Stimulated activated naive CD8-positive, alpha-beta T cell treated with anti-CD3 and anti-CD28 coated beads, Interleukin-15, amount 100 ng/mL, for 72 hours (primary cell): ENCODE results near the gene ZNF467.

Source experiments
- ATAC-seq: fragments of 150-1000 bp; cut with Tn5 transposase; 2 replicates; pipeline ENCODE4 v1.10.0; 2021; ENCODE audit warnings: mild to moderate bottlenecking, moderate library complexity
- DNase-seq, 2 donors: peaks; one replicate each; pipeline ENCODE4 v3.0.0; 2021 to 2022
- H3K27ac Mint-ChIP-seq, 2 donors: one replicate each; pipeline ENCODE4 v1.8.0; 2022; ENCODE audit warnings: mild to moderate bottlenecking in 2 of 2, mixed read lengths in 2 of 2, moderate library complexity in 2 of 2
- H3K27me3 Mint-ChIP-seq: one replicate; pipeline ENCODE4 v1.8.0; 2022; ENCODE audit warnings: mixed read lengths
- H3K4me1 Mint-ChIP-seq: one replicate; pipeline ENCODE4 v1.8.0; 2022; ENCODE audit warnings: mild to moderate bottlenecking, mixed read lengths
- H3K4me3 Mint-ChIP-seq, 2 donors: one replicate each; pipeline ENCODE4 v1.8.0; 2022; ENCODE audit warnings: mild to moderate bottlenecking in 2 of 2, mixed read lengths in 2 of 2, moderate library complexity in 1 of 2
- H3K9me3 Mint-ChIP-seq, 2 donors: one replicate each; pipeline ENCODE4 v1.8.0; 2022; ENCODE audit warnings: mixed read lengths in 2 of 2

The ZNF467 gene

DNA sequence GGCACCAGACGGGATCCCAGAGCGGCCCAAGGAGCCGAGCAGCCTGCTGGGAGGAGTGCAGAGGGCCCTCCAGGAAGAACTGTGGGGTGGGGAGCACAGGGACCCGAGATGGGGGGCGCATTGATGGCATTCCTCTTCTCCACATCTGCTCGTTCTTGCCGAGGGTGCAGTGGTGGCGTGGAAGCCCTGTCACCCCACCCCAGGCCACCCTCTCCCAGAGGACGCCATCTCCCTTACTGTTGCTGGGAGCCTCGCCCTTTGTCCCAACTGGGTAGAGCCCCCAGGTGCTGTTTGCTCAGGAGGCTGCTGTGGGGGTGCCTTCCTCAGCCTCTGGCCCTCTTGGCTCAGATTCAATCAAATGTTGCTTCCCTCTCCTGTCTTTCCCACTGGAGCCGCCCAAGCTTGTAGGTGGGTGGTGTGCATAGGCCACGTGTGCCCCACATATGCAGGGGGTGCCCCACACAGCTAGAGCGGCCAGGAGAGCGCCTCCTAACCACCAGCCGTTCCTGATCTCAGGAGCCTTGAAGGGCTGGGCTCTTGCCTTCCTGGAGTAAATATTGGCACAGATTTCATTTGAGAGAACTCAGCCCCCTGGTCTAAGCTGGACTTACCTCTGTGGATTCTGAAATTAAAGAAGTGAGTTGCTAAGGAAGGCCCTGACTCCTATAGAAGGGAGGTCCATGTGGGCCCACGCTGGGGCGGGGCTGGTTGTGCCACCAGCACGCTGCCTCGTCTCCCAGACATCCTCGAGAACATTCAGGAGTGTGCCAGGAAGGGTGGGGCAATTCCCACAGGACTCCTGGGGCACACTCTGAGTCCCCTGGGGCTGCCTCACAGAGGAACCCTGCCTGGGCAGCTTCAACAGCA lies 39.2 kb downstream of the ZNF467 start:
- ATAC-seq (no peak), DNase-seq (no peak)
- H3K4me1 Mint-ChIP-seq, result peaks cover 17% of the 10 kb centered on the region

GRCh38 chr7:149733131-149733923 lies 40.1 kb downstream of the ZNF467 start:
- Mint-ChIP-seq H3K4me3 (no peak overlapping the region), H3K27me3 (peaks cover 31% of the 10 kb centered on the region)
- ATAC-seq, result no peak

More for the DNA sequence above, 39.2 kb downstream of the ZNF467 start:
- Mint-ChIP-seq H3K27me3 (peaks cover 37% of the 10 kb centered on the region), H3K9me3 (no peaks in the 10 kb centered on the region), H3K27ac (no peak overlapping the region), H3K4me3 (no peak overlapping the region)

GRCh38 chr7:149732611-149733010 lies 40.8 kb downstream of the ZNF467 start:
- ATAC-seq, result no peak

More at GRCh38 chr7:149733131-149733923, 40.1 kb downstream of the ZNF467 start:
- H3K4me1 Mint-ChIP-seq, result peaks cover 17% of the 10 kb centered on the region
- no peak for DNase-seq
- H3K27ac Mint-ChIP-seq, result no peak overlapping the region
- H3K9me3 Mint-ChIP-seq, result no peaks in the 10 kb centered on the region

DNA sequence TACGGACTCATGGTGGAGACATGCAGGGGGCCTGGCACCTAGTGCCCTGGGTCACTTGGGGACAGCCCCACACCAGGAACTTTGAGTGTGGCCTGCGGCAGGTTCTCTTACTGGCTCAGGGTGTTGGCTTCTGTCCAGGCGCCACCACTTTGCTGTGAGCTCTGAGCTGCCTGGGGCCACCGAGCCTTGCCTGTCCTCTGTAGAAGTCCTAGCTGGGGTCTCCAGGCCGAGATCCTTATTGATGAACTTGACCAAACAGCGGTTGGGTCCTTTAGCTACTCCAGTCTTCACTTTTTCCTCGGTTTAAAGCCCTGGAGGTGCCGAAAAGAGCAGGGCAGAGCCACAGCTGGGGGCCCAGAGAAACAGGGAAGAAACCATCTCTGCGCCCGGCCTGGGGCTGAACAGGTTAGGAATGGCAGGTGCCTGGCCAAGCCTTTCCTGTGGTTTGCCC lies 41.3 kb downstream of the ZNF467 start:
- Mint-ChIP-seq H3K4me1 (peaks cover 17% of the 10 kb centered on the region), H3K27me3 (peaks cover 21% of the 10 kb centered on the region), H3K4me3 (no peak overlapping the region), H3K27ac (no peak overlapping the region), H3K9me3 (no peaks in the 10 kb centered on the region)
- ATAC-seq, result no peak
- no peak for DNase-seq

More at GRCh38 chr7:149732611-149733010, 40.8 kb downstream of the ZNF467 start:
- no peaks in the 10 kb centered on the region for H3K9me3 Mint-ChIP-seq
- no peak overlapping the region for H3K27ac Mint-ChIP-seq
- peaks cover 17% of the 10 kb centered on the region for H3K4me1 Mint-ChIP-seq
- H3K4me3 Mint-ChIP-seq, result no peak overlapping the region
- H3K27me3 Mint-ChIP-seq, result peaks cover 25% of the 10 kb centered on the region
- DNase-seq, result no peak

DNA sequence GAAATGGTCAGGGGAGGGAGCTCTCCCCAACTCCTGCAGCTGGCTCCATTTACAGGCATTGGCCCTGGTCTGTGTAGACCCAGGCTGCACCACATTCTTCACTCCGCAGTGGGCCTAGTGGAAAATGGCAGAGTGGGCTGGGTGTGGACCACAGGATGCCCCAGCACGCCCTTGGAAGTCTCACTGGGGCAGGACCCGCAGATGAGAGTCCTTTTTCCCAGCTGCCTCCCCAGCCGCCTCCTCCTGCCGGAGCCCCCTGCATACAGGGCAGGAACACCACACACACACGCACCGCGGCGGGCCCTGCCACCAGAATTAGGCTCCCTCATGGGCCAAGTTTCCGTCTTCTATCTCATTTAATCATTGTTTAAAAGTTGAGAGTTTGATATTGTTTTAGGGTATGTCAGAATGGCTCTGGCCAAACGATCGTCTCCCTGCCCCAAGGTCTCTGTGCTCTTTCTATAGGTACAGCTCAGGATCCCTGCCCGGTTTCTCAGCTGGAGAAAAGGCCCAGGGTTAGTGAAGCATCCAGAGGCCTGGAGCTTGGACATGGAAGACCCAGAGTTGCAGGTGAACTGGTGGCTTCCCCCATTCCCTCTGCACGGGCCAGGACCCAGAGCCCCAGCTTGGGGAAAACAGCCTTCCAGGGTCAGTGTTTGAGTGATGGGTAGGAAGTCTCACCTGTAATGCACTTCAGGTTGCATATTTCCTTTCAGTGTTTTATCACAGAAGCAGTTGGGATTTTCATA lies 42.0 kb downstream of the ZNF467 start:
- no peak for ATAC-seq
- Mint-ChIP-seq H3K27ac (no peak overlapping the region), H3K27me3 (peaks cover 13% of the 10 kb centered on the region), H3K4me1 (peaks cover 13% of the 10 kb centered on the region), H3K4me3 (no peak overlapping the region), H3K9me3 (no peaks in the 10 kb centered on the region)
- DNase-seq, result no peak

DNA sequence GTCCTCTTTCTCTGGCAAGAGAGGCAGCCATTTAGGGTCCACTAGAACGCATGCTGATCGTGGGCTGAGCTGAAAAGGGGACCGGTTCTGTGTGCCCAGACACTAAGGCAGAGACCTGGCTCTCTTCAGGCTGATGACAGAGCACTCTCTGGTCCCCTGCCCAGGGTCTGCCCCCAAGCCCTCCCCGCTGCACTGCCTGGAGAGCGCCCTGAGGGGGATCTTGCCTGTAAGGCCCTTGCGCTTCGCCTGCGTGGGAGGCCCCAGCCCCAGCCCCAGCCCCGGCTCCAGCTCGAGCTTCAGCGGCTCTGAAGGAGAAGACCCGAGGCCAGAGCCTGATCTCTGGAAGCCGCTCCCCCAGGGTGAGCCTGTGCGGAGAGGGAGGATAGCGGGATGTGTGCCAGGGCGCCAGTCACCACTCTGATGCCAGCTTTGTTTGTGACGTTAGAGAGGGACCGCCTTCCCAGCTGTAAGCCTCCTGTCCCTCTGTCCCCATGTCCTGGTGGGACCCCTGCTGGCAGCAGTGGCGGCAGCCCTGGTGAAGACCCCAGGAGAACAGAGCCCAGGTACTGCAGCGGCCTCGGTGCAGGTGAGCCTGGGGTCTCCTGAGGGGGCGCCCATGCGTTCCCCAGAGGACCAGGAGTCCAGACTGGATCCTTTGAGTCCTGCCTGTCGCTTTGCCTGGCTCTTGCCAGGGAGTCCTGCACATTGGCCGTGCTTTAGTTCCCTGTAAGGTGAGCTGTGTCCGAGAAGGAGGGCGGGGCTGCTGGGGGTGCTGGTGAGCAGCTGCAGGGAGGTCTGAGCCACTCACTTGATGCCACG lies 43.2 kb downstream of the ZNF467 start:
- DNase-seq (no peak), ATAC-seq (no peak)
- no peaks in the 10 kb centered on the region for H3K9me3 Mint-ChIP-seq
- H3K4me1 Mint-ChIP-seq, result peaks cover under 1% of the 10 kb centered on the region
- H3K27ac Mint-ChIP-seq, result no peak overlapping the region
- no peak overlapping the region for H3K4me3 Mint-ChIP-seq
- peaks cover 1% of the 10 kb centered on the region for H3K27me3 Mint-ChIP-seq

GRCh38 chr7:149729586-149729982 lies 43.8 kb downstream of the ZNF467 start:
- no peaks in the 10 kb centered on the region for H3K27me3 Mint-ChIP-seq
- H3K4me1 Mint-ChIP-seq, result no peaks in the 10 kb centered on the region
- DNase-seq (no peak), ATAC-seq (no peak)
- H3K9me3 Mint-ChIP-seq, result no peaks in the 10 kb centered on the region
- H3K4me3 Mint-ChIP-seq, result no peak overlapping the region
- H3K27ac Mint-ChIP-seq, result no peak overlapping the region

DNA sequence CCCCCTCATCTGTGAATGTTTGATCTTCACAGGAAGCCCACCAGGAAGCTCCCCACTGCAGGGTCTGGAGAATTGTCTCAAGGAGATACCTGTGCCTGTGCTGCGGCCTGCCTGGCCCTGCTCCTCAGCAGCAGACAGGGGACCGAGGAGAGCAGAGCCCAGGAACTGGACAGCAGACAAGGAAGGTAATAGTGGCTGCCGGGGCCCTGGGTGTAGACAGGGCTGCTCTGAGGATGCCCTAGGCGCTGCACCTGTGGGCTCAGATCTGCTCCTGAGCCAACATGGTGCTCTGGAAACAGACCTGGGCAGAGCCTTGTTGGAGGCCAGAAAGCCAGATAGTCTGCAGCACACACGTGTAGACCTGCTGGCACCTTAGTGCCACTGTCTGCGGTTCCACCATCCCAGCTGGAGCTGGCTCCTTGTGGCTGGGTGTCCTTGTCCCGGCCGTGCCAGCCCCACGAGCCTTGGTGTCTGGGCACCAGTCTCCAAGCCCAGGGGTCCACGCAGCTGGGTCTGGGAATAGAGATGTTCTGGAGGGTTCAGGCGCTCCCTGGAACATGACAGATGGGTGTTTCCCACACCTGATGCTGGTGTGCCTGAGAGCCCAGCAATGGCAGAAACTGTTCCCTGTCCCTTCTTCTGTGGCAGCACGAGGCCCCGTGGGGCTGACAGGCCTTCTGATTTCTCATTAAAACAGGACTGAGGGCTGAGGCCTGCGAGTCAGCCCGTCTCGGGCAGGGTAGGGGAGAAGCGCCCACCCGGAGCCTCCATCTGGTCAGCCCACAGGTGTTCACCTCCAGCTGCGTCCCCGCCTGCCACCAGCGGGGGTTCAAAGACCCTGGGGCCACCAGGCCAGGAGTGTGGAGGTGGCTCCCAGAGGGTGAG lies 44.7 kb downstream of the ZNF467 start:
- Mint-ChIP-seq H3K27me3 (no peaks in the 10 kb centered on the region), H3K4me3 (no peak overlapping the region)
- no peak for DNase-seq

GRCh38 chr7:149727899-149728476 lies 45.4 kb downstream of the ZNF467 start:
- ATAC-seq (no peak), DNase-seq (no peak)
- H3K27ac Mint-ChIP-seq, result no peak overlapping the region
- H3K4me1 Mint-ChIP-seq, result no peaks in the 10 kb centered on the region
- H3K4me3 Mint-ChIP-seq, result no peak overlapping the region
- no peaks in the 10 kb centered on the region for H3K9me3 Mint-ChIP-seq
- H3K27me3 Mint-ChIP-seq, result no peaks in the 10 kb centered on the region

More for the DNA sequence above, 44.7 kb downstream of the ZNF467 start:
- Mint-ChIP-seq H3K9me3 (no peaks in the 10 kb centered on the region), H3K27ac (peak overlapping the region in 1 of 2 donors; percentile 64), H3K4me1 (no peaks in the 10 kb centered on the region)
- no peak for ATAC-seq

DNA sequence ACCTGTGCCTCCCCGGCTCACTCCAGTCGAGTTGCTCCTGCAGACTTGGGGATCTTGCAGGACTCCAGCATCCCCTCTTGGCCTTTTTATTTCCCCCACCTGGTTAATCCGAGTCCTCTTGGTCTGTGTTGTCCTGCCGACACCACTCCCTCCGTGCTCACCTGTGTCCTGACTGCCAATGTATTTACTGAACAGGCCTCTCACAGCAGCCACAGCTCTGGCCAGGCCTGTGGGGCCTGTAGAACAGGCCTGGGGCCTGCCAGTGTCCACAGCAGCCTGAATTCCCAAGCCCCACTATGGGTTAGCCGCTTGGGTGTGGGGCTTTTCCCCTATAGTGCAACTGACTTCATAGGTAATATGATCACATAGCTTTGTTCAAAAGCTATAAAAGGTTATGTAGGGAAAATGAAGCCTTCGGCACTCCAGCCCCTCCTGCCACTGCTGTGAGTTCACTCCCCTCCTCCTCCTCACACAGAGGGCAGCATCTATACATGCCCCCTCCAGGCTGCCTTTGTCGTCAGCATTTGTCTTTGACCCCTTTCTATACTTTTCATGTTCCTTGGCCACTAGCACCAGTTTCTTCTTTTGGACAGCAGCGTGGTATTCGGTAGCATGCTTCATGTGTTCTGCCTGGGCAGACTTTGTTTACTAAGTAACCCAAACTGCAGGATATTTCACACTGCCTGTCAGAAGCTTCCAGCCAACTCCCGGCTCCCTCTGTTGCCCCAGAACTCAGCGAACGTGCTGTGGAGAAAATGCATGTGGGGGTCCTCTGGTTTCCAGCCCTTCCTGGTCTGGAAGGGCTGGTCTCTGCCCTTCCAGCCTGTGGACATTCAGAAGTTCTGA lies 46.1 kb downstream of the ZNF467 start:
- H3K9me3 Mint-ChIP-seq, result no peaks in the 10 kb centered on the region
- ATAC-seq (no peak), DNase-seq (no peak)
- H3K27ac Mint-ChIP-seq, result peak overlapping the region in 1 of 2 donors; percentile 74
- H3K4me3 Mint-ChIP-seq, result no peak overlapping the region
- H3K27me3 Mint-ChIP-seq, result no peaks in the 10 kb centered on the region
- H3K4me1 Mint-ChIP-seq, result no peaks in the 10 kb centered on the region

- H3K27me3 Mint-ChIP-seq, result no peaks in the 10 kb centered on the region
- H3K4me1 Mint-ChIP-seq, result no peaks in the 10 kb centered on the region
- no peak overlapping the region for H3K4me3 Mint-ChIP-seq
- DNase-seq (no peak), ATAC-seq (no peak)
- H3K9me3 Mint-ChIP-seq, result no peaks in the 10 kb centered on the region
- no peak overlapping the region for H3K27ac Mint-ChIP-seq
These were observed 47.5 kb downstream of the ZNF467 start for GRCh38 chr7:149725916-149726315.

- no peak for DNase-seq
- Mint-ChIP-seq H3K9me3 (no peaks in the 10 kb centered on the region), H3K27ac (no peak overlapping the region), H3K27me3 (no peaks in the 10 kb centered on the region), H3K4me3 (no peak overlapping the region), H3K4me1 (peaks cover 4% of the 10 kb centered on the region)
- no peak for ATAC-seq
These were observed 48.0 kb downstream of the ZNF467 start for GRCh38 chr7:149725426-149725821.
